Measurements from ENCODE around the gene REEP3.

Gene REEP3

DNA sequence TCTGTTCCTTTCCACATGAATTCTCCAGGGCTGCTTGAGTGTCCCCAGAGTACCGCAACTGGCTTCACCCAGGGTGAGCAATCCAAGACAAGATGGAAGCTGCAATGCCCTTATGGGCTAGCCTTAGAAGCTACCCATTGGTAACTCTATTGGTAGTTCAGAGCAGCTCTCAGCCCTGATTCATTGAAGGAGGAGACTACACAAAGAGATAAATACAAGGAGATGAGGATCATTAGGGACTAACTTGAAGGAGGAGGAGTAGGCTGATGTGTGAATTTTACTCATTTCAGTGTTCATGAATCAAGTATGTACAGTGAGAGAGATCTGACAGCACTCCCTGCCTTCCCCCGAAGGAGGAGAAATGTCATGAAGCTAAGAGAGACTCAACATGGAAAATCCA, 124.0 kb downstream of the REEP3 start:
- Histone ChIP-seq H3K27ac (ENCODE audit: extremely low read depth, low read depth, low read length) (no peak overlapping the region), H3K36me3 (ENCODE audit: control insufficient read depth in 2 of 2, insufficient read depth in 1 of 2, low read length in 2 of 2) (no peaks in the 10 kb centered on the region), H3K4me3 (ENCODE audit: low read depth, low read length) (no peak overlapping the region), H3K4me1 (ENCODE audit: control insufficient read depth, insufficient read depth, low read length) (no peaks in the 10 kb centered on the region), H3K9me3 (ENCODE audit: control insufficient read depth, insufficient read depth, low read depth, low read length) (no peaks in the 10 kb centered on the region)
- ChIA-PET CTCF (interaction anchor here (0.6 to 0.7 kb wide), 2 partner anchors 75 to 480 kb away, joined by 6 to 11 read pairs; no protein-coding TSS in a partner anchor), POLR2A (no interaction called here)
- TF ChIP-seq ZSCAN16 (tag by site-specific recombination; IDR thresholded peaks at IDR 0.05) (no peak), KLF9 (tag by site-specific recombination; IDR thresholded peaks at IDR 0.05; ENCODE audit: low read depth) (no peak), ZNF423 (tag by site-specific recombination; IDR thresholded peaks at IDR 0.05) (no peak), ZSCAN30 (tag by site-specific recombination; IDR thresholded peaks at IDR 0.05) (no peak), ZBTB7A (tag by site-specific recombination; IDR thresholded peaks at IDR 0.05; ENCODE audit: low read depth) (no peak), ZNF521 (tag by site-specific recombination; IDR thresholded peaks at IDR 0.05) (no peak)
- TF ChIP-seq, protein P1, sequence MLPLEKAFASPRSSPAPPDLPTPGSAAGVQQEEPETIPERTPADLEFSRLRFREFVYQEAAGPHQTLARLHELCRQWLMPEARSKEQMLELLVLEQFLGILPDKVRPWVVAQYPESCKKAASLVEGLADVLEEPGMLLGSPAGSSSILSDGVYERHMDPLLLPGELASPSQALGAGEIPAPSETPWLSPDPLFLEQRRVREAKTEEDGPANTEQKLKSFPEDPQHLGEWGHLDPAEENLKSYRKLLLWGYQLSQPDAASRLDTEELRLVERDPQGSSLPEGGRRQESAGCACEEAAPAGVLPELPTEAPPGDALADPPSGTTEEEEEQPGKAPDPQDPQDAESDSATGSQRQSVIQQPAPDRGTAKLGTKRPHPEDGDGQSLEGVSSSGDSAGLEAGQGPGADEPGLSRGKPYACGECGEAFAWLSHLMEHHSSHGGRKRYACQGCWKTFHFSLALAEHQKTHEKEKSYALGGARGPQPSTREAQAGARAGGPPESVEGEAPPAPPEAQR (tag by site-specific recombination; IDR thresholded peaks at IDR 0.05) = no peak

DNA sequence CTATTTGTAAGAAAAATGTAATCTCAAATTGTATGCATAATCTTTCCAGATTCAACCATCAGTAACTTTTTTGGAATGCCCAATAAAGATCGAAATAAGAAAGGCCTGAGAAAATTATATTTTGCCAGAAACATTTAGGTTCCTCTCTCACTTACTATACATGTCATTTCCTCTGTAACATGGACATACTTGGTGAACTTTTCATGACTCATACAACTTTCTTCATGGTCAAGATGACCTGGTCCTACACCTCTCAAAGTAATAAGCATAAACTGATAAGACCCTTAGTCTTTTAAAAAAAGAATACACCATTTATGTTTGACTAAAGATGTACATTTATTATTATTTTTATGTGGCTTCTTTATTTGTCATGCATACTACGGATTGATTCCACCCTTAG, 125.3 kb downstream of the REEP3 start:
- CTCF ChIA-PET = no interaction called here
- no peaks in the 10 kb centered on the region for H3K4me1 ChIP-seq (ENCODE audit: control insufficient read depth, insufficient read depth, low read length)

DNA sequence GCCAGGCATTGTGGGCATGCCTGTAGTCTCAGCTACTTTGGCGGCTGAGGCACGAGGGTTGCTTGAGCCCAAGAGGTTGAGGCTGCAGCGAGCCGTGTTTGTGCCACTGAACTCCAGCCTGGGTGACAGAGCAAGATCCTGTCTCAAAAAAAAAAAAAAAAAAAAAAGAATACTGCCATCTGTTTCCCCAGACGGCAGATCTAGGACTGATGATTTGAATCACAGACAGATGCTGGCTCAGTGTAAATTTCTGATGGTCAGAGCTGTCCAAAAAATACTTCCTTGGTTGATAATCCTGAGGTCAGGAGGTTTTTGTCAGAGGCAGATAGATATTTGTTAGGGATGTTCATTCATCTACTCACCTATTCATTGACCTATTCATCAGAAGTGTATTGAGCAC, 130.7 kb downstream of the REEP3 start:
- ChIA-PET POLR2A (no interaction called here), CTCF (interaction anchor here (0.6 to 1.0 kb wide), 2 partner anchors 20 to 127 kb away, joined by 3 to 4 read pairs; no protein-coding TSS in a partner anchor)
- Histone ChIP-seq H3K4me3 (ENCODE audit: low read depth, low read length) (no peak overlapping the region), H3K4me1 (ENCODE audit: control insufficient read depth, insufficient read depth, low read length) (no peaks in the 10 kb centered on the region), H3K27ac (ENCODE audit: extremely low read depth, low read depth, low read length) (no peak overlapping the region), H3K9me3 (ENCODE audit: control insufficient read depth, insufficient read depth, low read depth, low read length) (no peaks in the 10 kb centered on the region), H3K36me3 (ENCODE audit: control insufficient read depth in 2 of 2, insufficient read depth in 1 of 2, low read length in 2 of 2) (no peaks in the 10 kb centered on the region)
- TF ChIP-seq, protein P2, sequence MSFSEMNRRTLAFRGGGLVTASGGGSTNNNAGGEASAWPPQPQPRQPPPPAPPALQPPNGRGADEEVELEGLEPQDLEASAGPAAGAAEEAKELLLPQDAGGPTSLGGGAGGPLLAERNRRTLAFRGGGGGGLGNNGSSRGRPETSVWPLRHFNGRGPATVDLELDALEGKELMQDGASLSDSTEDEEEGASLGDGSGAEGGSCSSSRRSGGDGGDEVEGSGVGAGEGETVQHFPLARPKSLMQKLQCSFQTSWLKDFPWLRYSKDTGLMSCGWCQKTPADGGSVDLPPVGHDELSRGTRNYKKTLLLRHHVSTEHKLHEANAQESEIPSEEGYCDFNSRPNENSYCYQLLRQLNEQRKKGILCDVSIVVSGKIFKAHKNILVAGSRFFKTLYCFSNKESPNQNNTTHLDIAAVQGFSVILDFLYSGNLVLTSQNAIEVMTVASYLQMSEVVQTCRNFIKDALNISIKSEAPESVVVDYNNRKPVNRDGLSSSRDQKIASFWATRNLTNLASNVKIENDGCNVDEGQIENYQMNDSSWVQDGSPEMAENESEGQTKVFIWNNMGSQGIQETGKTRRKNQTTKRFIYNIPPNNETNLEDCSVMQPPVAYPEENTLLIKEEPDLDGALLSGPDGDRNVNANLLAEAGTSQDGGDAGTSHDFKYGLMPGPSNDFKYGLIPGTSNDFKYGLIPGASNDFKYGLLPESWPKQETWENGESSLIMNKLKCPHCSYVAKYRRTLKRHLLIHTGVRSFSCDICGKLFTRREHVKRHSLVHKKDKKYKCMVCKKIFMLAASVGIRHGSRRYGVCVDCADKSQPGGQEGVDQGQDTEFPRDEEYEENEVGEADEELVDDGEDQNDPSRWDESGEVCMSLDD (tag by site-specific recombination; IDR thresholded peaks at IDR 0.05) = no peak
- TF ChIP-seq ZNF350 (tag by site-specific recombination; IDR thresholded peaks at IDR 0.05) = no peak
- no peak for TF ChIP-seq ZNF138 (tag by site-specific recombination; IDR thresholded peaks at IDR 0.05; ENCODE audit: borderline replicate concordance)
- TF ChIP-seq ZNF404 (tag by site-specific recombination; IDR thresholded peaks at IDR 0.05) = no peak
- TF ChIP-seq, protein P3, sequence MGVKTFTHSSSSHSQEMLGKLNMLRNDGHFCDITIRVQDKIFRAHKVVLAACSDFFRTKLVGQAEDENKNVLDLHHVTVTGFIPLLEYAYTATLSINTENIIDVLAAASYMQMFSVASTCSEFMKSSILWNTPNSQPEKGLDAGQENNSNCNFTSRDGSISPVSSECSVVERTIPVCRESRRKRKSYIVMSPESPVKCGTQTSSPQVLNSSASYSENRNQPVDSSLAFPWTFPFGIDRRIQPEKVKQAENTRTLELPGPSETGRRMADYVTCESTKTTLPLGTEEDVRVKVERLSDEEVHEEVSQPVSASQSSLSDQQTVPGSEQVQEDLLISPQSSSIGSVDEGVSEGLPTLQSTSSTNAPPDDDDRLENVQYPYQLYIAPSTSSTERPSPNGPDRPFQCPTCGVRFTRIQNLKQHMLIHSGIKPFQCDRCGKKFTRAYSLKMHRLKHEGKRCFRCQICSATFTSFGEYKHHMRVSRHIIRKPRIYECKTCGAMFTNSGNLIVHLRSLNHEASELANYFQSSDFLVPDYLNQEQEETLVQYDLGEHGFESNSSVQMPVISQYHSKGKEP (tag by site-specific recombination; IDR thresholded peaks at IDR 0.05) = no peak
- no peak for TF ChIP-seq ZNF777 (tag by site-specific recombination; IDR thresholded peaks at IDR 0.05; ENCODE audit: borderline replicate concordance)

More for the DNA sequence above, 125.3 kb downstream of the REEP3 start:
- TF ChIP-seq KLF9 (tag by site-specific recombination; IDR thresholded peaks at IDR 0.05; ENCODE audit: low read depth) (no peak), ZNF223 (tag by site-specific recombination; IDR thresholded peaks at IDR 0.05) (no peak), ZNF23 (tag by site-specific recombination; IDR thresholded peaks at IDR 0.05; ENCODE audit: borderline replicate concordance) (no peak), ZNF274 (IDR thresholded peaks at IDR 0.05; ENCODE audit: low read length) (no peak), ZNF274 (tag by site-specific recombination; IDR thresholded peaks at IDR 0.05; ENCODE audit: borderline replicate concordance) (no peak), ZNF830 (tag by site-specific recombination; IDR thresholded peaks at IDR 0.05; ENCODE audit: low read depth) (no peak), ZNF341 (tag by site-specific recombination; IDR thresholded peaks at IDR 0.05; ENCODE audit: low read depth) (no peak)
- TF ChIP-seq, protein P4, sequence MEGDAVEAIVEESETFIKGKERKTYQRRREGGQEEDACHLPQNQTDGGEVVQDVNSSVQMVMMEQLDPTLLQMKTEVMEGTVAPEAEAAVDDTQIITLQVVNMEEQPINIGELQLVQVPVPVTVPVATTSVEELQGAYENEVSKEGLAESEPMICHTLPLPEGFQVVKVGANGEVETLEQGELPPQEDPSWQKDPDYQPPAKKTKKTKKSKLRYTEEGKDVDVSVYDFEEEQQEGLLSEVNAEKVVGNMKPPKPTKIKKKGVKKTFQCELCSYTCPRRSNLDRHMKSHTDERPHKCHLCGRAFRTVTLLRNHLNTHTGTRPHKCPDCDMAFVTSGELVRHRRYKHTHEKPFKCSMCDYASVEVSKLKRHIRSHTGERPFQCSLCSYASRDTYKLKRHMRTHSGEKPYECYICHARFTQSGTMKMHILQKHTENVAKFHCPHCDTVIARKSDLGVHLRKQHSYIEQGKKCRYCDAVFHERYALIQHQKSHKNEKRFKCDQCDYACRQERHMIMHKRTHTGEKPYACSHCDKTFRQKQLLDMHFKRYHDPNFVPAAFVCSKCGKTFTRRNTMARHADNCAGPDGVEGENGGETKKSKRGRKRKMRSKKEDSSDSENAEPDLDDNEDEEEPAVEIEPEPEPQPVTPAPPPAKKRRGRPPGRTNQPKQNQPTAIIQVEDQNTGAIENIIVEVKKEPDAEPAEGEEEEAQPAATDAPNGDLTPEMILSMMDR (tag by site-specific recombination; IDR thresholded peaks at IDR 0.05) = no peak
- no peak overlapping the region for H3K27ac ChIP-seq (ENCODE audit: extremely low read depth, low read depth, low read length)
- H3K36me3 ChIP-seq (ENCODE audit: control insufficient read depth in 2 of 2, insufficient read depth in 1 of 2, low read length in 2 of 2) = no peaks in the 10 kb centered on the region
- no peak overlapping the region for H3K4me3 ChIP-seq (ENCODE audit: low read depth, low read length)
- POLR2A ChIA-PET = no interaction called here
- H3K9me3 ChIP-seq (ENCODE audit: control insufficient read depth, insufficient read depth, low read depth, low read length) = no peaks in the 10 kb centered on the region
